T-helper 1 cell (primary cell): Measurements from ENCODE around the gene PEA15.

ENCODE experiments used
- DNase-seq, 5 donors: peaks; one replicate each; pipeline ENCODE4 v3.0.0-alpha.2; 2012 to 2020

Gene PEA15

GRCh38 chr1:160209321-160210046 lies 4.3 kb downstream of the PEA15 start:
- no peak for DNase-seq

GRCh38 chr1:160210561-160210960 lies 5.4 kb downstream of the PEA15 start:
- DNase-seq = no peak

- DNase-seq = no peak
Observed at GRCh38 chr1:160211046-160211790, 6.0 kb downstream of the PEA15 start.

- no peak for DNase-seq
Observed at GRCh38 chr1:160214481-160215140, 9.4 kb downstream of the PEA15 start.

- no peak for DNase-seq
Observed at GRCh38 chr1:160216301-160216700, 11.1 kb downstream of the PEA15 start.

- no peak for DNase-seq
Observed at GRCh38 chr1:160217481-160218051, 12.4 kb downstream of the PEA15 start.

GRCh38 chr1:160219062-160219929 lies 14.1 kb downstream of the PEA15 start:
- DNase-seq = no peak

GRCh38 chr1:160220301-160220700 lies 15.1 kb downstream of the PEA15 start:
- no peak for DNase-seq

- no peak for DNase-seq
Observed at GRCh38 chr1:160221089-160221488, 15.9 kb downstream of the PEA15 start.

- no peak for DNase-seq
Observed at GRCh38 chr1:160222546-160222945, 17.4 kb downstream of the PEA15 start.

- DNase-seq = no peak
Observed at GRCh38 chr1:160224606-160225005, 19.4 kb downstream of the PEA15 start.

- no peak for DNase-seq
Observed at GRCh38 chr1:160225345-160225744, 20.2 kb downstream of the PEA15 start.

- no peak for DNase-seq
Observed at GRCh38 chr1:160226623-160227022, 21.4 kb downstream of the PEA15 start.

GRCh38 chr1:160227034-160227433 lies 21.9 kb downstream of the PEA15 start:
- no peak for DNase-seq

GRCh38 chr1:160227561-160227960 lies 22.4 kb downstream of the PEA15 start:
- DNase-seq = no peak

GRCh38 chr1:160228431-160228830 lies 23.2 kb downstream of the PEA15 start:
- DNase-seq = no peak

- no peak for DNase-seq
Observed at GRCh38 chr1:160232911-160233310, 27.7 kb downstream of the PEA15 start.

- no peak for DNase-seq
Observed at GRCh38 chr1:160236806-160237205, 31.6 kb downstream of the PEA15 start.

GRCh38 chr1:160237558-160237957 lies 32.4 kb downstream of the PEA15 start:
- DNase-seq = no peak

- no peak for DNase-seq
Observed at GRCh38 chr1:160238408-160238807, 33.2 kb downstream of the PEA15 start.

- DNase-seq = no peak
Observed at GRCh38 chr1:160239582-160240299, 34.6 kb downstream of the PEA15 start.

- DNase-seq = no peak
Observed at GRCh38 chr1:160243767-160244166, 38.6 kb downstream of the PEA15 start.
